HUDEP-2 (cell line): Measurements from ENCODE around the gene AK1.
"Not testable (repeated sequence)": the region's sequence is repeated elsewhere in the genome, so short reads cannot be mapped to it uniquely, and the experiment has no call there.

Experiments used
- DNase-seq, 76 experiments: peaks; one replicate each; lab custom pipeline; 2025; ENCODE audit not compliant: unreplicated experiment in 76 of 76; lab: John Stamatoyannopoulos, UW

The AK1 gene

GRCh38 chr9:127885508-127886281, 8.2 kb upstream of the AK1 start:
- DNase-seq = no peak

- DNase-seq = no peak
Measured at GRCh38 chr9:127884976-127885490, 7.6 kb upstream of the AK1 start.

- peak in 75 of 76 experiments; percentile 43 to 98 (median 88) for DNase-seq
Measured at GRCh38 chr9:127884427-127884911, 7.0 kb upstream of the AK1 start.

GRCh38 chr9:127883959-127884358, 6.5 kb upstream of the AK1 start:
- DNase-seq = no peak

- DNase-seq = not testable (repeated sequence)
Measured at GRCh38 chr9:127881715-127882114, 4.2 kb upstream of the AK1 start.

- no peak for DNase-seq
Measured at GRCh38 chr9:127880143-127880542, 2.7 kb upstream of the AK1 start.

- no peak for DNase-seq
Measured at GRCh38 chr9:127878652-127879390, 1.3 kb upstream of the AK1 start.

- DNase-seq = no peak
Measured at GRCh38 chr9:127878001-127878651, 651 bp upstream of the AK1 start.

- no peak for DNase-seq
Measured at GRCh38 chr9:127876764-127877562, 512 bp downstream of the AK1 start.

- DNase-seq = peak in 1 of 76 experiments; percentile 25
Measured at GRCh38 chr9:127876026-127876763, 1.3 kb downstream of the AK1 start.

- DNase-seq = peak in 6 of 76 experiments; percentile 8 to 28 (median 14)
Measured at GRCh38 chr9:127875306-127875966, 2.0 kb downstream of the AK1 start.

- DNase-seq = no peak
Measured at GRCh38 chr9:127874301-127875221, 2.9 kb downstream of the AK1 start.

GRCh38 chr9:127873886-127874285, 3.6 kb downstream of the AK1 start:
- DNase-seq = peak in 37 of 76 experiments; percentile 9 to 67 (median 35)

GRCh38 chr9:127873223-127873691, 4.2 kb downstream of the AK1 start:
- no peak for DNase-seq

- DNase-seq = no peak
Measured at GRCh38 chr9:127872369-127873222, 4.9 kb downstream of the AK1 start.

- no peak for DNase-seq
Measured at GRCh38 chr9:127871531-127871930, 5.9 kb downstream of the AK1 start.

GRCh38 chr9:127870887-127871286, 6.6 kb downstream of the AK1 start:
- no peak for DNase-seq
